ENCODE results near the gene ATP8A2.

The ATP8A2 gene

DNA sequence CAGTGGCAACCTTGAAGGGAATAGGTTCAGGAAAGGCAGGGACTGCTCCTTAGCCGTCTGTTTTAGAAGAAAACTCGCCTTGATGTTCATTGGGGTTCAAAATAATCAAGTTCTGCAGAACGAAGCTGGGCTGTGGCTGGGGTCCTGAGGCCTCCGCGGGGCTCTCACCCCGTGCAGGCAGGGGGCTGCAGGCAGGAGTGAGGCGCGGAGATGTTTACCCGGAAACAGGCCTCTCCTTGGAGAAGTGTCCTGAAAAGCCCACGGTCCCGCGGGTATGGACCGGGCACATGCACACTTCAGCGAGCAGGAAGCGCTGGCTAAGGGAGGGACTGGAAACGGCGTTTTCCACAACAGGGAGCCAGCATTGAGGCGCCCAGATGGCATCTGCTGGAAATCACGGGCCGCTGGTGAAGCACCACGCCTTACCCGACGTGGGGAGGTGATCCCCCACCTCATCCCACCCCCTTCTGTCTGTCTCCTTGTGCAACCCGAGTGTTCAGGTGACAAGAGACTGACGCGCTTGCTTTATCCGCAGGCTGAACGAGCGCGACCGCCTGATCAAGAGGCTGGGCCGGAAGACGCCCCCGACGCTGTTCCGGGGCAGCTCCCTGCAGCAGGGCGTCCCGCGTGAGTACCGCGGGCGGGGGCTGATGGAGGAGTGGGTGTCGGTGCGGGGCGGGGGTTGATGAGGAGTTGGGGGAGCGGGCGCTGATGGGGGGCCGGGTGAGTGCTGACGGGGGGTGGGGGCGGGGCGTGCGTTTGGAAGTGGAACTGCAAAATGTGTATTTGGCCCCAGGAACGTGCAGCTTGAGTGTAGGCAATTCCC lies 640.4 kb downstream of the ATP8A2 start:
- no peak for DNase-seq (ENCODE audit: low read depth, low spot score)

DNA sequence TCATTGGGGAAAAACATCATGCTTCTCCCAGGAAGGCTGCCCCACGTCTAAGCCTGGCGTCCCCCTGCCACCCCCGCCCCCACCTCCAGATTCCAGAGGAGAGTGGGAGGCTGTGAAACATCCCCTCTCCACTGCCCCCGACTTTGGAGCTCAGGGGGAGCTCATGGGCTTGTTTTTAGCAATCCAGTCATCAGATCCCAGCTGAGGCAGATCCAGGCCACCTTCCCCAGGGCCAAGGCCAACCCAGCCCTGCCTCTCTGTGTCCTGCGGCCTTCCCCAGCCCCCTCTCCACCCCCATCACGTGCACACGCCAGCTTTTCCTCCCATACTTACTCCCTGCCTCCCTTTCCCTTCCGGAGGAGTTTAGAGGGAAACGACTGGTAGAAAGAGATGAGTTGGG lies 641.2 kb downstream of the ATP8A2 start:
- DNase-seq (ENCODE audit: low read depth, low spot score): no peak

DNA sequence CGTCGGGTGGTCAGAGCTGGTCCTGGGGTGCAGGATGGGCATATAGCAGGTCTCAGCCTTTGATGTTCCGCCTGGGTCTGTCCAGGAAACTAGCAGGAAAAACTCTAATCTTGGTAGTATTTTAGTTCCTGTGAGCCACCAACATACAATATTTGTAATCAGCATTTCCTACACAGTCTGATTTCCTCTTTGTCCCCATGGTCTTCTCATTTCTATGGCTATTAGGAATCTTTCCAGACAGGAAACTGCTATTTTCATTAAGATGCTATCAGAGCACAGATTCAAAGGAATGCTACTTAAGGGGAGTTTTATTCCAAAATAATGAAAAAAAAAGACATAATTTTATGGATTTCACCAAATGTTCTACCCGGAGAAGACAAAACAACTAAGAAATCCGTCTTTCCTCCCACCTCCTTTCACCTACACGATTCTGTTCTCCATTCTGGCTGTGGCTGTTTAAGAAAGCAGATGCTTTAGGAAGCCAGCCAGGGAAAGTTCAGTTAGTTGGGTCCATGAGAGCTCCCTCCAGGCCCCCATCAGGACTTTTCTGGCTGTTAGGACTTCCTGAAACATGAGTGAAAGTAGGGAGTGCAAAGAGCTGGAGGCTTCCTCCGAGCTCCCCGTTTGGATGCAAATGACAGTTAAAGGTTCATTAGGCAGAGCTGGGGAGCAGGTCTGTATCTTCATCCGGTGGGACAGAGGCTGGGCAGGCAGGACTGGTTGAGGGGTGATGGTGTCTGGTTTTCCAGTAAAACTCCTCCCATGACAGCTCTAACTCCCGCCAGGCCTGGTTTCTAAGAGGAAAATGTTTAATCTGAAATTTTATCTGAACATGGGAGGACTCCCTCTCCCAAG lies 643.7 kb downstream of the ATP8A2 start:
- no peak for DNase-seq (ENCODE audit: low read depth, low spot score)

DNA sequence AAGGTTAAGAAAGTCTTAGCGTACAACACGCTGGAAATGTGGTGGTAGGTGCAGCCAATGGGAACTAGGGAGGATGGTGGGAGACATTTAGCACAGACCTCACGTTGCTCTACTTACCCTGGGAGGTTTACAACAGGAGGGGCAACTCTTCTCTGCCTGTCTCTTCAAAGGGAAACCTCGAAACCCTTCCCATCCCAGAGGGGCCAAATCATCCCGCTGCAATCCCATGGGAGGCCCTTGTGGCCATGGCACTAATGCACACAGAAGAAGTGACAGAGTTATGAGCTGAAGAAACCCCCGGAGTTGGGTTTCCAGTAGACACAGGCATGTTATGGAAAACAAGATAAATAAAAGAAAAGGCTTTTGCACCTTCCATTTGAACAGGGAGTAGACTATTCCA lies 644.4 kb downstream of the ATP8A2 start:
- no peak for DNase-seq (ENCODE audit: low read depth, low spot score)

DNA sequence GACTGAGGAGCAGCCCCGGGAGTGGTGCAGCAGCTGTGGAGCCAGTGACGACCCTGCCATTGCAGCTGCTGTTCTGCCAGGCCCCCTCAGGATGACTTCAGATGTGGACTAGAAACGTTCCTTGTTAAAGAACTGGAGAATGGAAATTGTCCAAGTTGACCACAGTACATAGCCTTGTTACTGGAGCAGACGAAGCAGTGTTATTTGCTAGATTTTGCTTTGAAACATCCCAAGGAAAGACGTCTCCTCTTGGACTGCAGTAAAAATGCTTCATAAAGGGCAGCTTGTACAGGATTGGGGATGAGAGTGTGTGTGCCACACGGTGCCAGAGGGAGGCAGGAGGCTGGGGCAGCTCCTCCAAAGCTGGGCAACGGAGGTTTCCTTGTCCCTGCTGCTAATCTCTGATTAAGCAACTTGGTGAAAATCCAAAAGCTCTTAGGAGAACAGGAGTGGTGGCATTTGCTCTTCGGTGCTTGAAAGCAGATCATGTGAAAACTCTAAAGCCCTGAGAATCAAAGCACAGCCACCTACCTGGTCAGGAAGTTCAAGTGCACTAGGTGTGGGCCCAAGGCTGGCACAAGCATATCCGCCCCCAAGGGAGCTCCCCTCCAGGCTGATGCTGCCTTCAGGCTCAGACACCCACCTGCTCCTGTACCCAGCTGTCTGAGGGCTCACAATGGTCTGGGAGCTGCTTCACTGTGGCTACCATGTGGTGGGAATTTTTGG lies 645.6 kb downstream of the ATP8A2 start:
- no peak for DNase-seq (ENCODE audit: low read depth, low spot score)

DNA sequence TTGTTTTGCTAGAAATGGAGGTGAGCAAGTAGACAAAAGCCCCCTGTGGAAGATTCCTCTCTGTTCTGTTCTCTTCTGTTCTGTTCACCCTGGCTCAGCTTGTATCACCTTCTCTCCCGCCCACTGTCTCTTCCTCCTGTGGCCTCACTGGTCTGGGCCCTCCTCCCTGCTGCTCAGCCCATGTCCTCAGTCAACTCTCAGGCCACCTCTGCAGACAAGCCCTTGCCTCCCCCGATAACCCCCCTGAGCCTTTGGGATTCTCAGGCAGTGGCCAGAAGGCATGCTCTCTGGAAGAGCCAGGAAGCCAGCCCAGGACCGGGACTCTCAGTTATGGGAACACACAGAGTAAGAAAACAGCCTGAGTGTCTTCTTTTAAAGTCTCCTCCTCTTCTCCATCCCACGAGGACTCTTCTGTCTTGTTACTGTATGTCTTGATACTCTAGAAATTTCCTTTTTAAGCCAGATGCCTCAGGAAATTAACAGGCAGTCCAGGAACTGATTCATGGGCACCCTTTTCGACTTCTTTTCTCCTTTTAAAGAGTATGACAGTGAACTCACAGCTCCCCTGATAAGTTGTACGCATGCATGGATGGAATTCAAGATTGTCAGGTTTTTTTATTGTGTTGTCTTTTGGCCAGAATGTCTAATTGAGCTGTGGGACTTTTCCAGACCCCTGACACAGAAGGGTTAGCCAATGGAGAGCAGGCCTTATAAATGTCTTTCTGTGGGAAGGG lies 646.3 kb downstream of the ATP8A2 start:
- no peak for DNase-seq (ENCODE audit: low read depth, low spot score)

DNA sequence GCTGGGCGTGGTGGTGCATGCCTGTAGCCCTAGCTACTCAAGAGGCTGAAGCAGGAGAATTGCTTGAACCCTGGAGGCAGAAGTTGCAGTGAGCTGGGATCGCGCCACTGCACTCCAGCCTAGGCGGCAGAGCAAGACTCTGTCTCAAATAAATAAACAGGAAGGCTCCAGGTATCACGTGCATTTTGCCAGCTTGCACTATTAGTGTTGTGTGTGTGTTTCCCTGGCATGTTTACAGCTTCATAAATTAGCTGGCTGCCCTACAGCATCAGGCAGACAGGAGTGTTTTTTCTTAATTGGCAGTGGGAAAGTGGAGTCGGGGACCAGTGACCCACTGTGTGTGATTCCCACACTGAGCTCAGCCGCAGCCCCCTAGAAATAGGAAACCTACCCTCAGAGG lies 647.5 kb downstream of the ATP8A2 start:
- DNase-seq (ENCODE audit: low read depth, low spot score): no peak

DNA sequence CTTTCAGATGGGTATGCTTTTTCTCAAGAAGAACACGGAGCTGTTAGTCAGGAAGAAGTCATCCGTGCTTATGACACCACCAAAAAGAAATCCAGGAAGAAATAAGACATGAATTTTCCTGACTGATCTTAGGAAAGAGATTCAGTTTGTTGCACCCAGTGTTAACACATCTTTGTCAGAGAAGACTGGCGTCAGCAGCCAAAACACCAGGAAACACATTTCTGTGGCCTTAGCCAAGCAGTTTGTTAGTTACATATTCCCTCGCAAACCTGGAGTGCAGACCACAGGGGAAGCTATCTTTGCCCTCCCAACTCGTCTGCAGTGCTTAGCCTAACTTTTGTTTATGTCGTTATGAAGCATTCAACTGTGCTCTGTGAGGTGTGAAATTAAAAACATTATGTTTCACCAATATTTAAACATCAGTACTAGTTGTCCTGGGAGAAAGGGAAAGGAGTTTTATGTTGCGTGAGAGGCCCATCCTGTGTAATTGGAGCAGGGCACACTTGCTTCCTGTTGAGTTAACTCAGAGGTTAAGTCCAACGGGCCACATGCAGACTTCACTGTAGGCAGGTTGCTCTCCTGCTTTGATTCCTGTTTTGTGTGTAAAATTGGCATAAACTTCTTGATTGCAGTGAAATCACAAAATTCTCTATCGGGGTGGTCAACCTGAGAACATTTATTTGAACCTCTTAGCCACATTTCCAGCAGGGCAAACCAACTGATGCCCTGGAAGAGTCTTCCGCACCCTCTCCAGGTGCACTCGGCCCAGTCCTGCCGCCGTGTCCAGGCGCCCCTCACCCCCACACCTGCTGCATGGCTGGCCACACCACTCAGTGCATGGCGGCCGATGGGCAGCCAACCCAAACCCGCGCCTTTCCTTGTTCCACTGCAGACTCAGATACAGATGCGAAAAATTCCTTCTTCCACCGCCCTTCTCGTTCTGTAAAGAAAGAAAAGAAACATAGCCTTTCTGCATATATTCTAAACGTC lies 648.4 kb downstream of the ATP8A2 start:
- no peak for DNase-seq (ENCODE audit: low read depth, low spot score)

DNA sequence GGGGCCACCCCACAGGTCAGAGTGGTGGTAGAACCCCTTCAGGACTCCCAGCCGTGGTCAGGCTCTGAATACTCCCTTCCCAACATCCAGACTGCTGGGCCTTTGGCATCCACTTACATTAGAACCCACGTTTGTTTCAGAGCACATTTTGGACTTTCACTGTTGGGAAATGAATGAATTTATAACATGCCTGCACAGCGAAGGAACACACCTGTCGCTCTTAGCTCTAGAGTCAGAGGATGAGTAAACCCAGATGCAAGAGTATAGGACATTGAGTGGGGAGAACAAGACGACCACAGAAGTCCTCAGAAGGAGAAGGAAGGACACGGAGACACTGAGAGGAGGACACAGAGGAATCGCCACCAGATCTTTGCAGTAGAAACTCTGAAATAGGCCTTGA lies 649.1 kb downstream of the ATP8A2 start:
- DNase-seq (ENCODE audit: low read depth, low spot score): no peak

DNA sequence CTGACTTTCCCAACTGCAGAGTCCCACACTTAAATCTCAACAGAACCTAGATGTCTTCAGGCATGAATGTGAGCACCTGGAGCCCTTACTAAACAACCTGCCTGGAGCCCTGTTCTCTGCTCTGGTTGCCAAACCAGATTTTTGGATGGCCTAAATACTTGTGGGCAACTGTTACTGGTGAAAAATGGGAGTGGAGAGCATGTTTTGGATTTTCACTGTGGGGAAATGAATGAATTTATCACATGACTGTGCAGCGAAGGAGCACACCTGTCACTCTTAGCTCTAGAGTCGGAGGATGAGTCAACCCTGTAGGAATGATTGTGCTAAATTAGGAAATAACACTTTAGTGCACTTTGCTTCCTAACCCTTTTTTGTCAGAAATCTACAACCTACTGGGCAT lies 649.7 kb downstream of the ATP8A2 start:
- no peak for DNase-seq (ENCODE audit: low read depth, low spot score)

DNA sequence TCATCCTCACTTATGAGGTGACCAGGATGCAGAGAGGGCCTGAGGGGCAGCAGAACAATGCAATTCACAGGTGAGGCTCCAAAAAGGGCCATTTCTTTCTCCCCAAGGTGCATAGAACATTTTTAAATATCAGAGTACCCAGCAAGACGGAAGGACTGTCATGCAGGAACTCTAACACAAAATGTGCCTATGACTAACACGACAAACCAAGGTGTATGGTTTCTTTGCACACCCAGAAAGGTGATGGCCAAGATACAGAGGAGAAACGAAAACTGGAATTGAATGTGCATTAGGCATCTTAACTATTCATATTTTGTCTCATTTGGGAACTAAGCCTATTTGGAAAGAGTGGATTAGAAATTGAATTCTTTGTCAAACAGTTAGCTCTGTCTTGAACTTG lies 650.2 kb downstream of the ATP8A2 start:
- DNase-seq (ENCODE audit: low read depth, low spot score): no peak

DNA sequence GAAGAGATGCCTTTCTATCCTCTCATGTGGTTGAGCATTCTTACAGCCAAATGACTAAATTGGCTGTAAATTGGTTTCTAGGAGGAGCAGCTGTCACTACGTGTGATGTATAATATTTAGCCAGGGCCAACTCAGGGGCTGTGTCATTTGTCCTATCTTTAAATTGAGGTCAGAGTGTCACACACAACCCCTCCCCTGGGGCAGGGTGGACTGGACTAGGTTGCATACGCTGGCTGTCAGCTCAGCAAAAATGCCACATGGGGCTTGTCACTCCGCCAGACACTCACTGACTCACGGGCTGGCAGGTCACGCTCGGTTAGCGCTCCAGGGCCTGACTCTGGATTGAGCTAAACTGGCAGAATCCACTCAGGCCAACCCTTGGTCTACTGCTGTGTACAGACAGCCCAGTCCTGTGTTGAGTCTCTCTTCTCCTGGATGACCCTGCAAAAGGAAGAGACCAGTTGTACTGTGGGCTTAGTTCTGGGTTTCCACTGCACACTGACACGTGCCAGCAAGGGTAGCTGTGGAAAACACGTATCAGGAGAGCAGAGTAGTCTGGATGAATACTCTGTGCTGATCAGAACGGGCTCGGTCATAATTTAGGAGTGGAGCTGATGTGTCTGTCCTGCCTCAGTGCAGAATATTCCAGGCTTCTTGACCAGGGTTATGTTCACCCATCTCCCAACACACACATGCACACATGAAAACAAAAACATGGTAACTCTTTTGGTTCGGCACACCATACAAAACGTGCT lies 650.9 kb downstream of the ATP8A2 start:
- DNase-seq (ENCODE audit: low read depth, low spot score): no peak

DNA sequence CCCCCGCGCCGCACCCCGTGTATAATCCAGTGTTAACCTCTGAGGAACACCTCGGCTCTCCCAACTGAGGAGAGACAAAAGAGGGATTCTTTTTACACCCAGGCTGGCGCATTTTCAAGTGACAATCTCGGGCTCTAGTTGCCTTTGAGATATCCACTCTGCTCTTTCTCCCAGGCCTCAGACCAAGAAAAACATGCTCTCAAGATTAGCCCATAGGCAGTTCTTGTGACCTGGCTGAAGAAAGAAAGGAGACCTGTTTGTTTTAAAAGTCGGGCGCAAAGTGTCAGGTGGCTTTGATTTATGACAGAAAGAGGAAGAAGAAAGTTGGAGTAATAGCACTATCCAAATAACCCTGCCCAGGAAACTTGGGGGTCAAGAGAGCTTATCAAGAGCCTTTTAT lies 652.8 kb downstream of the ATP8A2 start:
- no peak for DNase-seq (ENCODE audit: low read depth, low spot score)

DNA sequence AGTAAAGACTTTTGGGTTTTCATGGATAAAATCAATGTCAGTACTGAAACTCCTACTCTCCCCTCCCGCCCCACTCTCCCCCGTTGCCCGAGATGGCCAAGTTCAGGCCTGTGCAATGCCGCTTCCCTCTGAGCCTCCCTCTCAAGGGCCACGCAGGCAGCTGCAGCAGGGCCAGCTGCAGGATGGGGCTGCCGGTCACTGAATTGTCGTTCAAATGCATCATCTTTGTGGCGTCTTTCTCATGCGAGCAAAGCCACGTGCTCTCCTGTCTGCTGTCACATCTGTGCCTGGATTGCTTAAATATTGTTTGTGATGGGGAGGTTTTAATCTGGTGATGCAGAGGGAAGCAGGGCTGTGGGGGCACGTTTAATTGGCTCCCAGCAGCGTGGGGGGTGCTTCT lies 653.4 kb downstream of the ATP8A2 start:
- DNase-seq (ENCODE audit: low read depth, low spot score): no peak

DNA sequence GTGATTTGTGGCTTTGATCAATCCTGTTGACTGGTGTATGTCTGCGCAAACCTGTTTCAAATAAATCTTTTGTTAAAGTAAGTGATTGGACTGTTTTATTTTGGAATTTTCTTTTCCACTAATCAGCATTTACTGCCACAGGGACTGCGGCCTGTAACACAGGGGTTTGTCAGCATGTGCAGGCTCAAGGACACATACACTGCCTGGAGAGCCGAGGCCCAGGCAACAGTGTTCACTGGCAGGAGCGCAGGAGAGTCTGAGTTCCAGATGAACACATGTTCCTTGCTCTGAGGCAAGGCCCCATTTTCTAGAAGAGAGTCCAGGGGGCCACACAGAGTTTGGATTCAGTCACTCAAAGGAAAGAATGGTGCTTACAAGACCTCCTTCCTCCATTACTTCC lies 654.0 kb downstream of the ATP8A2 start:
- no peak for DNase-seq (ENCODE audit: low read depth, low spot score)

DNA sequence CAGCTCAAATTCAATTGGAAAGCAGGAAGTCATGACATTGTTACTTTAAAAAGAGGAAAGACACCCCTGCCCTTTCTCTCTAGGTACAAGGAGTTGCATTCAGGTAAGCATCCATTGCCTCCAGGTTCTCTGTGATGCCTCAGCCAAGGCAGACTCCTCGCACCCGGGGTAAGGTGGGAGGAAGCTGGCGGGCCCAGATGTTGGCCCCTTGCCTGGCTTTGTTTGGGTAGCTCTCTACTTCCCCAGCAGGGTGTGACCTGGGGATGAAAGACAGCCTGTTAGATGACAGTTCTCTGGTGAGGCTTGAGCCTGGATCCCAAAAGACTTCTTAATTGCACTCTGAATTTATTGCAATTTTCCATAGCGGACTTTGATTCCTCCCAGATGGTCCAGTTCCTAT lies 654.4 kb downstream of the ATP8A2 start:
- no peak for DNase-seq (ENCODE audit: low read depth, low spot score)

DNA sequence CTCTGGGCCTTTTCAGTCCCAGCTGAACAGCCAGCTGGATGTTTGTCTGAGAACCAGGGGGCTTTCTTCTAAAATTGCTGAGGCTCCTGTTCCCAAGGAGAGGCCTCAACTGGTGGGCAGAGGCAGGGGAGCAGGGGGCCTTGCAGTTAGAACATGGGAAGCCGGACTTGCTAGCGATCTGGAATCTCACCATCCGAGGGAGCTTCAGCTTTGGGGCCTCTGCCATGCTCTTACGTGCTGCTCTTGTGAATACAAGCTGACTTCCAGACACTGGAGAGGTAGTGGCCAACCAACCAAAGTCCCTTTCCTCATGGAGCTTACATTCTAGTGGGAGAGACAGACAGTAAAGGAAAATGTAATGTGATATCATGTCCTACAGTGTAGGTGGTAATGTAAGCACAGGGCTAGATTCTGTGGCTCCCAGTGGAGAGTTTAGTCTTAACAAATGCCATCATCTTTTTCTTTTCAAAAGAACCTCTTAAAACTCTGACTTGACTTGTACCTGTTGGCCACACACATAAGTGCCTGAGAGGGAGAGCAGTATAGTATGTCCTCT lies 657.9 kb downstream of the ATP8A2 start:
- DNase-seq (ENCODE audit: low read depth, low spot score): no peak

DNA sequence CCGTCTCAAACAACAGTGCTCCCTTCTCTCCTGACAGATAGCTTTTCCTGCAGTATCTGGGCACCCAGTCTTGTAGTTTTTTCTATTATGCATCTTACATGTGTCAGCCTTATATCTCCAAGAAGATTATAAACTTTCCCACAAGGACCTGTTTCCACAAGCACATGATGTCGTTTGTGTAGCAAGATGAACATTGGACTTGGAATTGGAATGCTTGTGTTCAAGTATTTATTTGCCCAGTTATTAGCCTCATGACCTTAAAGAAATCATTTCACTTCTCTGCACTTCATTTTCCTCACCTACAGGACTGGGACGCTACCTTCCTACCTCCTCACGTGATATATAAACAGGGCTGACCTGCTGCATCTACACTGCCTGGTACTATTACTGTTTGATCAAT lies 658.6 kb downstream of the ATP8A2 start:
- no peak for DNase-seq (ENCODE audit: low read depth, low spot score)

DNA sequence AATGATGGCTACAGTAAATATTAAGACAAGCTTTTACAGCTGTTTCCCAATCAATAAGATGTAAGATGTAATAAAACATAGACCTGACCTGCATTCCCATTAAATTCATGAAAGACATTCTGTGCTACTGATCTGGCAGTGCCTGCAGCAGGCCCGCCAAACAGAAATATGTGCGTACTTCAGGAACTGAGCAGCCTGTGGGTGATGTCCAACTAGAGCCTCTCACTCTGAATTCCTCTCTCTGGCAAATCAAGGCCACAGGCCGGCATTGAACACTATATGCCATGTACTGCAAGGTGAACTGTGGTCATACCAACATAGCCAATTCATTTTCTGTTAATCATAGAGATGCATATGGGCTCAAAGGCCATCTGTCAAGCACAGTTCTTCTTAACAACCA lies 662.2 kb downstream of the ATP8A2 start:
- no peak for DNase-seq (ENCODE audit: low read depth, low spot score)
